Measurements from ENCODE around the gene OSBPL7.

Gene OSBPL7

GRCh38 chr17:47846716-47847340 is 25.2 kb upstream of the OSBPL7 start:
- no peak for DNase-seq

DNA sequence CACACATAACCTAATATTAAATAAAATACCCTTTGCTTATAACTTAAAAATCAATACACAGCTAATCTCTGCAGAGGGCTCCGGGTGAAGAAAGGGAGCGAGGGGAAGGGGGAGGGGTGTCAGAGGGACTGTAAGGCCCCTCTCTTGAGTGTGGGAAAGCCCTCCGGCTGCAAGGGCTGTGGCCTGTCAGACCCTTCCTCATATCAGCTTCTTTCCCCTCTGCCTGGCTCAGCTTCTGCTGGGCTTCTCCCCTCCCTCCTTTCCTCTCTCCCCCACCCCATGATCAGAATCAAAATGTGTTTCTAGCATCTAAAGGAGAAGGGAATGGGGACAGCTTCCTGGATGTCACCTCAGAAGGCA is 24.1 kb upstream of the OSBPL7 start:
- DNase-seq, result no peak

DNA sequence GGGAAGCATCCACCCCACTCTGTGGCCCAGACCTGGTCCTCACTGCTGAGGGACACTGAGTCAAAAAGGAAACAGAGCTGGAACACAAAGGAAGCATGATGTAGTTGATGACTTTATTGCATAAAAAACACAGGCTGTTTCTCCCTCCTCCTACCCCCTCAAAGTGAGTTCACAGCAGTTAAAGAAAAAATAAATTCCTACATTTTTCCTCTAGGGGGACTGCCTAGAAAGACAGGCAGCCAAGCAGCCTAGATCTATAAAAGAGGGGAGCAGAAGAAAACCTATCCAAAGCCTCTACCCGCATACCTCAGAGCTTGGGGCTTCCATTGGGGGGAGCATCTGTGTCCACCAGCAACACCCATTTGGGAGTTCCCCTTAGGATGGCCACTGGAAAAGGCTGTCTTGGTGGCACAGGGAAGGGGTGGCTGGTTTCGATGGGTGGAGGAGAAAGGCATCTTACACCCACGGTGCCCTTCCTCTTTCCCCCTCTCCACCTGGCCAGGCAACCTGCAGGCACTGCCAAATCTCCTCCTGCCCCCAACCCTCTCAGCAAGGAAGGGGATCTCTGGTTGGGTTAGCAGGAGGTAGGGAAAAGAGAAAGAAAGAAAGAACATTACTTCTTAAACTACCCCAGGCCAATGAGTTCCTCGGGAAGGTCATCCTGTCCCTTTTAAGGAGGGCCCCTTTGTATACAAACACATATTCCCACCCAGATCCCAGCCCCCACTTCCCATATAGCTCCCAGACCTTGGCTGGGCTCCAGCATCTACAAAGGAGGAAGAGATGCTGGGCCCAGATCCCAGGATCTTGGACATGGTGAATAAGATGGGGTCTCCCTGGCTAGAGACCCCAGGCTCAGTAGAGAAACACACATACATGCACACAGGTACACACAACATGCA is 23.5 kb upstream of the OSBPL7 start:
- peak; percentile 24 for DNase-seq

DNA sequence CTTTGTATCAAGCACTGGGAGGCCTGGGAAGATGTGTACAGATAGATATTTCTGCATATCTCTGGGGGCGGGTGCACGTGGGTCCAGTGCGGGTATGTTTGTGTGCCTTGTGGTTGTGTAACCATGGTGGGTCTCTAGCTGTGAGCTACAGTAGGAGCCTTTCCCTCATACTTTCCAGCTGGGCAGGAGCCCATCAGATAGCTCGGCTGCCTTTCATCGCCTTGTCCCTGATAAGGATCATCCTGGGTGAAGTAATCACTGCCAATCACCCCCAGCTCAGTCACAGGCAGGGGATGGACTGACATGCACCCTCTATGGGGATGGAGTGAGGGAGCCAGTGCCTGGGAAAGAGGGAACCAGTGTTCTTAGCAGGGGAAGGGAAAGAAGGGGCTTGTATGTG is 22.6 kb upstream of the OSBPL7 start:
- DNase-seq, result no peak

DNA sequence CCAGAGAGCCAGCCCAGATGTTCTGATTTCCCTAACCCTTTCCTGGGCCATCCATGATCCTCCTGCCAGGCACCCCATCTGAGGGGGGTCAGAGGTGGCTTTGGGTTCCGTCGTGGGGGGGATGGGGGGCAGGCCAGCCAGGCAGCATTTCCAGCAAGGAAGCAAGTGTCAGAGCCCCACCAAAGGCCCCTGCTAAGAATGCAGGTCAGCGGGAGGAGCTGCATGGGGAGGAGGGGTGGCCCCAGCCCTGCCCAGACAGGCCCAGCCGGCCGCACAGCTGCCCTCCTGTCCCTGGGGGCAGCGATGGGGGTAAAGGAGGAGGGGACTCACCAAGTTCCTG is 21.8 kb upstream of the OSBPL7 start:
- no peak for DNase-seq

- DNase-seq, result no peak
Observed at GRCh38 chr17:47841488-47842291, 20.1 kb upstream of the OSBPL7 start.

- DNase-seq, result peak; percentile 86
Observed at GRCh38 chr17:47840742-47841487, 19.3 kb upstream of the OSBPL7 start, which contains the start of gene SCRN2. Gene SCRN2, minus strand, starts transcription at chr17:47841273. Its CDS starts 430 bp downstream, at chr17:47840843.

DNA sequence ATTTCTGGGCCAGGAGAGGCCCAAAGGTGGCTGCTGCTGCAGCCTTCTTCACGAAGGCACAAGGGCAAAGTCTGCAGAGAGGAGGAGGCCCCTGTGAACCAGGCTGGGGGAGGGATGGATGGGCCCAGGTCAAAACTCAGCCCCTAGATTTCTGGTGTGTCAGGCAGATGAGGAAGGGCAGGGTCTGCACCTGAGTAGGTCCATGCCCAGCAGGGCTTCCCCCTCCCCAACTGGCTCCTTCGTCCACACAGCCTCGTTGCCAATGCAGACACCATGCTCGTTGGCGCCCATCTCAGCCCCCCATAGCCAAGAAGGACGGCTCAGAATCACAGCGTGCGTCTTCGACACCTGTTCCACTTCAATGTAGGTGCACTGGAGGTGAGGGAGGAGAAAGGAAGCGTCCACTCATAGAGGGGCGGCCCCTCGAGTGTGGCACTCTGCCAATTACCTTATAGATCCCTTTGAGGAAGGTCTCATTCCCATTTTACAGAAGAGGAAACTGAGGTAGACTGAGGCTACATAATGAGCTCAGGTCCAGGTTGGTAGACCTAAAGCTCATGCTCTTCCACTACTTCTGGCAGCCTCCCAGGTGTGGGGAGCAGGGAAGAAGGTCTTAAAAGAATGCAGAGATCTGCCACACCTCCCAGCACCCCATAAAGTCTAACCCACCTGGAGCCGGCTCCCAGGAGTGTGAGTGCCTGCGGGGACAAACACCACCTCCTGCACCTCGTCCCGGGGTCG is 18.6 kb upstream of the OSBPL7 start:
- DNase-seq, result no peak

GRCh38 chr17:47839071-47839470 is 17.5 kb upstream of the OSBPL7 start:
- no peak for DNase-seq

- DNase-seq, result no peak
Observed at GRCh38 chr17:47838636-47839035, 17.0 kb upstream of the OSBPL7 start.

DNA sequence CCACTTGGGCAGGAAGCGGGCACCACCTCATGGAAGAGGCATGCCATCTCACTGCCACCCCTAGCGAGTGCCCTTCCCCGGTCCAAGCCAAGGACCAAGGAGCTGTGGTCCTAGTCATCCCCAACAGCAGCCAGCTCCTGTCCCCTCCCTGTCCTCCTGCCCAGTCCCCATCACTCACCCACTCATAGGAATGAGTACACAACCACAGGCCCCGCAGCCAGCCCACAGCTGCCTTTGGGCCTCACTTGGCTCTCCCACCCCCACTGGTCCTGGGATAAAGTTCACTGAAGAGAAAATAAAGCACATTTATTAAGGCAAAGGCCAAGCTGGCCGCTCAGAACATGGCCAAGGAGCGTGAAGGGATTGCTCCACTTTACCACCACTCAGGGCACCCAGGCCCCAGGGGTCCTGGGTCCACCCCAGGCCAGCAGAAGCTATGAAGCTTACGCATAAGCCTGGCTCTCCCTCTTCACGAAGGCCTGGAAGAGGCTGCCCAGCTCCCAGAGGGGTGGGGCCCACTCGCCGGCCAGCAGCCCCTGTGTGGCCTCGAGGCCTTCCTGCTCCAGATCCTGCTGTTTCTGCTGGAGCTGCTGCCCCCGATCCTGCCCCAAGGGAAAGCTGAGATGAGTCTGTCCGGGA is 15.9 kb upstream of the OSBPL7 start:
- DNase-seq, result no peak

DNA sequence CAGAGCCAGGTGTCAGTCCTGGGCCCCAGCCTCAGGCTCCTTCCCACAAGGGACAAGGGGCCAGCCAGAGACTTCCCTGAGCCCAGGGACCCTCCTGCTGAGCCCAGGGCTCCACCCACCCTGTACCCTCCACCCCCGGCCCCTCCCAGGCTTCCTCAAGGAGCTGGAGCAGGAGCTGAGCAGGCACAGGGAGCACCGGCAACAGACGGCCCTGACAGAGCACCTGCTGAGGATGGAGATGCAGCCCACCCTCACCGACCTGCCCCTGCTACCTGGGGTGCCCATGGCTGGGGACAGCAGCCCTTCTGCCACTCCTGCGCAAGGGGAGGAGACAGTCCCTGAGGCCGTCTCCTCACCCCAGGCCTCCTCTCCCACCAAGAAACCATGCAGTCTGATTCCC is 15.0 kb upstream of the OSBPL7 start:
- no peak for DNase-seq

DNA sequence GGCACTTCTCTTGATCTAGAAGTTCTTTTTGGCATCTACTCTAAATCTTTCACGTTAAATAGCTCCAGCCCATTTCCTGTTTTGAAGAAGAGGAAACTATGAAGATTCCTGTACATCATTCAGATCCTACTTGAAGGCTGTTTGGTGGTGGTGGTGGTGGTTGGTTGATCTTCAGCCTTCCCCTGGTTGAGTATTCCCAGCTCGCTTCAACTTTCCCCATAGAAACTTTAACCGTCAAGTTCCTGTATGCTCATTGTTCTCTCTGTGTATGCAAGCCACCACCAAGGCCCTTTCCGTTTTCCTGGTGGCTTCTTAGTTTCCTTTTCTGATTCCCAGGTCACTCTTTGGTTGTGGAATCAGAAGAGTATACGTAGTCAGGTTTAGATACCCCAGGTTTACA is 13.2 kb upstream of the OSBPL7 start:
- DNase-seq, result no peak

- DNase-seq, result no peak
Observed at GRCh38 chr17:47831934-47832327, 10.3 kb upstream of the OSBPL7 start.

DNA sequence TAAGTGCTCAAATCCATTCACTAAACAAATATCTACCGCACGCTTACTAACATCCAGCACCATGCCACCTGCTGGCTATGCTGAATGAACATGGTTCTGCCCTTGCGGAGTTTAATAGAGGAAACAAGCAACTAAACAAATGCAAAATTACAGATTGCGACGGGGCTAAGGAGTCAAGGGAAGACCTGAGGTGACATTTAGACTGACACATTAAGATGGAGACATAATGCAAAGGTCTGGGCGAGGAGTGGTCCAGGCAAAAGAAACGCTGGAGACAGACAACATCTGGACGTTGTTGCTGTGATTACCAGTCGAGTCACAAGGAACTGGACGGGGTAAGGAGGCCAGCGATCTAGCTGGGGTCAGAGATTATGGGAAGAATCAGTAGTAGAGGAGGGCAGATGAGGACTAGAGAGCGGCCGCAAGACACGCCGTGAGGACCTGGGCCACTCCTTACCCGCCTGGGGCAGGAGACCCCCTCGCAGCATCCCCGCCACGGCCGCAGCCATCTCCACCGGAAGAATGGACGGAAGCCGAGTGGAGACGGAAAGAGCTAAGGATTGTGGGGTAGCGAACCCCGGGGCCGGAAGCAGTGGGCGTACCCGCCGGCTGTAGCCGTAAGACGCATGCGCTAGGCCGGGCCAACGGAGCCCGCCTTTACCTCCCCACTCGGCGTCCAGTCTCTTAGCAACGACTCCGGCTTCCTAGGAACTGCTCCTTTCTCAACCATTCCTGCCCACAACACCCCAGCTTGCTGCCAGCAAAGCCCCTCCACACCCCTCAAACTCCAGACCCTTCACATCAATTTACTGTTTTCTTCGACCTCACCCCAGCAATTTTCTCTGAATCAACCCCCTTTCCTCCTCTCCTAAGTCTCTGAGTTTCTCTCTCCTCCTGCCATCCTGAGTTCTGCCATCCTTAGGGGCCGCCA is 9.7 kb upstream of the OSBPL7 start, which contains the start of the genes LRRC46 and MRPL10:
LRRC46 (plus strand) TSS at position 668 of the 931 bp plus-strand sequence. CDS start 320 bp downstream, outside the sequence.
MRPL10 (minus strand) TSS at position 539 of the 931 bp plus-strand sequence; CDS start at position 509, 30 bp downstream.
- DNase-seq, result peak; percentile 92

GRCh38 chr17:47830396-47831002 is 8.9 kb upstream of the OSBPL7 start:
- no peak for DNase-seq

GRCh38 chr17:47829870-47830269 is 8.3 kb upstream of the OSBPL7 start:
- no peak for DNase-seq

DNA sequence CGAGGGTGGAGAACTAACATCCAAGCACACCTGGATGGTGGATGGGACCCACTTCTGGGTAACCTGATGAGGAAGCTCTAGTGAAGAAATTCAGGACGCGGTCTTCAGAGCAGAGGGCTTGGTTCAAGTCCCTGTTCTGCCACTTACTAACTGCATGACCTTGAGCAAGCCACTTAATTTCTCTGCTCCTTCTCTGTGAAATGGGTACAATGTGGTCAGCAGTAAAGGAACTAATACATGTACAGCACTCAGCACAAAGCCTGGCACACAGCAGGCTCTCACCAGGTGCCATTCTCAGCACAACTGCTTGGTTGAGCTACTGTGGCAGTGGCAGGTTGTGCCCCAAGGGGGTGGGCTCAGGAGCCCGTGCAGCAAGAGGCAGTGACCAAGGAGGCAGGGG is 1.9 kb upstream of the OSBPL7 start:
- no peak for DNase-seq

GRCh38 chr17:47822785-47823184 is 1.2 kb upstream of the OSBPL7 start:
- DNase-seq, result no peak

- no peak for DNase-seq
Observed at GRCh38 chr17:47821031-47821423, 567 bp downstream of the OSBPL7 start.

All from hematopoietic multipotent progenitor cell treated with erythropoietin and hydrocortisone succinate and interleukin-3 and kit ligand, for 8 days (in vitro differentiated cells).